Epidermal melanocyte (primary cell): ENCODE data around the gene LCE1B.

Experiments used
- DNase-seq: peaks from one replicate; pipeline ENCODE4 v3.0.0; 2011; ENCODE audit warnings: low spot score; ENCODE audit not compliant: insufficient read length

LCE1B gene

DNA sequence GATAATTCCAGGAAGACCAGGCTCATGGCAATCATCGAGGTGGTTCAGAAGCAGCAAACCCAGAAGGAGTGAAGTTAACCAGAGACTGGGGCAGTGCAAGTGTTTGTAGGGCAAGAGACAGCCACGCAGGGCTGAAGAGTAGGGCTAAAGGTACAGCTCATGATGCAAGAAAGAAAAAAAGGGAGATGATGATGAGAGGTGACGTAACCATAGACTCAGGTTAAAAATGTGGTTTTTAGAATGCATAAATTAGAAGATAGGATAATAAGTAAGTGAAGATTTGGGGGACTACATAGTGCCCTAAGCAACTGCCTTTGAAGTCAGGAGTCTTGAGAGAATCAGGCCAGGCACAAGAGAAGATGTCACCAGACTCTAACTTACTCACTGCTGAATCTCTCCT, 48.4 kb downstream of the LCE1B start:
- no peak for DNase-seq

DNA sequence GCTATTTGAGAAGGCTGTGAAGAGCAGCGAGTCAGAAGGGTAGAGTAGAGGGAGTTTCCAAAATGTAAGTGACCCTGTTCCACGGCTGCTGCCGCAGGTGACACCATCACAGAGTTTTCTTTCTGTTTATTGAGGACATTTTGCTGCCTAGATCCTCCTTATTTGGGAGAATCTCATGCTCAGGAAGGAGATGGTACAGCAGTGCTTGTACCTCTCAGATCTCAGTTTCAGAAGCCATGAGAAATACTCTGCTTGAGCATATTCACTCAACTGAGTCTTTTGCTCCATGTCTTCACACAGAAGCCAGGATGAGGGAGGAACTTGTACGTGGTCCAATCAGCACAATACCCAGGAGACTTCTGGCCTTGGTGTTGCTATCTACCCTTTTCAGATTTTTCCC, 49.6 kb downstream of the LCE1B start:
- DNase-seq, result no peak
